VCaP (cell line): Measurements from ENCODE around the gene STARD10.
"Not testable (repeated sequence)": the region's sequence is repeated elsewhere in the genome, so short reads cannot be mapped to it uniquely, and the experiment has no call there.

ENCODE experiments used
- H3K27ac ChIP-seq: fragments of 450-650 bp; 2 replicates; pipeline ENCODE4 v1.5.1; 2017
- CTCF ChIP-seq: fragments of 450-650 bp; conservative IDR thresholded peaks from 2 replicates; pipeline ENCODE4 v1.5.1; 2017; ENCODE audit warnings: mild to moderate bottlenecking, moderate library complexity

STARD10 gene

GRCh38 chr11:72829178-72829577 lies 35.3 kb upstream of the STARD10 start:
- TF ChIP-seq CTCF, result no peak

GRCh38 chr11:72828692-72829101 lies 34.9 kb upstream of the STARD10 start:
- H3K27ac ChIP-seq, result no peak overlapping the region
- no peak for TF ChIP-seq CTCF

More at GRCh38 chr11:72829178-72829577, 35.3 kb upstream of the STARD10 start:
- no peak overlapping the region for H3K27ac ChIP-seq

GRCh38 chr11:72828081-72828567 lies 34.3 kb upstream of the STARD10 start:
- no peak overlapping the region for H3K27ac ChIP-seq
- no peak for TF ChIP-seq CTCF

GRCh38 chr11:72827656-72828055 lies 33.8 kb upstream of the STARD10 start:
- H3K27ac ChIP-seq, result not testable (repeated sequence)

- TF ChIP-seq CTCF, result no peak
- no peak overlapping the region for H3K27ac ChIP-seq
Measured at GRCh38 chr11:72826942-72827480, 33.2 kb upstream of the STARD10 start.

GRCh38 chr11:72826191-72826941 lies 32.5 kb upstream of the STARD10 start:
- no peak for TF ChIP-seq CTCF
- H3K27ac ChIP-seq, result no peak overlapping the region

GRCh38 chr11:72825661-72826060 lies 31.8 kb upstream of the STARD10 start:
- H3K27ac ChIP-seq, result no peak overlapping the region
- no peak for TF ChIP-seq CTCF

GRCh38 chr11:72824811-72825505 lies 31.1 kb upstream of the STARD10 start:
- no peak for TF ChIP-seq CTCF
- H3K27ac ChIP-seq, result no peak overlapping the region
